Aorta (tissue), 5 donors: ENCODE measurements around the gene TMEM147. TPM values are rescaled to one million over a fixed set of nuclear protein-coding genes. Genes with fewer than 3 reads are reported as not detected.

ENCODE experiments used
- ATAC-seq: fragments of 200-7000 bp; cut with Tn5 transposase; one replicate; pipeline ENCODE4 v1.9.1; 2022; ENCODE audit warnings: moderate library complexity; ENCODE audit not compliant: low FRiP score
- DNase-seq, 2 donors: peaks; one replicate each; pipeline ENCODE4 v3.0.0-alpha.2; 2020
- H3K27ac ChIP-seq, 2 donors: one replicate each; pipeline ENCODE4 v1.5.1; 2013; ENCODE audit warnings: low read length in 2 of 2, mild to moderate bottlenecking in 2 of 2, moderate library complexity in 2 of 2, control low read depth in 1 of 2, inconsistent platforms in 1 of 2, low read depth in 1 of 2
- H3K27me3 ChIP-seq, 2 donors: one replicate each; pipeline ENCODE4 v1.6.1; 2013; ENCODE audit warnings: control low read depth in 1 of 2, low read length in 1 of 2, mild to moderate bottlenecking in 1 of 2, moderate library complexity in 1 of 2; ENCODE audit not compliant: insufficient read depth in 2 of 2, control insufficient read depth in 1 of 2
- H3K36me3 ChIP-seq, 2 donors: one replicate each; pipeline ENCODE4 v1.6.1; 2013; ENCODE audit warnings: control low read depth in 1 of 2, low read length in 1 of 2, mild to moderate bottlenecking in 1 of 2; ENCODE audit not compliant: insufficient read depth in 2 of 2, control insufficient read depth in 1 of 2
- H3K4me1 ChIP-seq, 2 donors: one replicate each; pipeline ENCODE4 v1.6.1; 2013; ENCODE audit warnings: low read length in 2 of 2, control low read depth in 1 of 2, mild to moderate bottlenecking in 1 of 2, moderate library complexity in 1 of 2; ENCODE audit not compliant: insufficient read depth in 2 of 2, control insufficient read depth in 1 of 2
- H3K4me3 ChIP-seq, 2 donors: one replicate each; pipeline ENCODE4 v1.5.1; 2013; ENCODE audit warnings: low read length in 2 of 2, control low read depth in 1 of 2, mild to moderate bottlenecking in 1 of 2
- H3K9me3 ChIP-seq: one replicate; pipeline ENCODE4 v1.6.1; 2013; ENCODE audit warnings: mild to moderate bottlenecking, low read length; ENCODE audit not compliant: control insufficient read depth
- WGBS, 2 donors: extraction: QIAGEN DNeasy Blood & Tissue Kit; methylation state at CpG; one replicate each; pipeline ENCODE4 v1.1.7; 2013; 5-methylcytosine and 5-hydroxymethylcytosine counted together
- intact Hi-C, 2 donors: fragments of 100-400 bp; cut with DNase I; formaldehyde crosslinking; loops; one replicate each; pipeline versions ENCODE4 v1.14.2 to v1.15.0; 2022
- polyA plus RNA-seq, 2 donors: library from polyadenylated mRNA; stranded (reverse); fragments of 200-250 nt; gene quantifications; one replicate each; pipeline ENCODE4 v1.2.3, GENCODE V29; 2013
- total RNA-seq, 2 donors: library from RNA; stranded (reverse); fragmentation: NEBNext Ultra II Directional; extraction: Animal tissue kit (Norgen Biotek cat#: 25700); gene quantifications; one replicate each; pipeline ENCODE4 v1.2.1, GENCODE V29; 2021
- donor health status: healthy with polysubstance abuse.
- donor health status: Bipolar disorder and iron deficiency.
- donor health status: DM: no; HTN: no; CAD: no.
- donor health status: DM: no; HTN: no; CAD: no.
- donor health status: DM: yes; HTN: yes; CAD: no.

The TMEM147 gene
- total and polyA plus RNA-seq, 4 donors: 48.0 to 123 (median 69.1) TPM

GRCh38 chr19:35528218-35529038, 17.0 kb upstream of the TMEM147 start, which contains the start of gene SBSN:
TSS of gene SBSN (minus strand) at chr19:35528311. CDS start at chr19:35528281, 30 bp downstream.
- no peak for DNase-seq
- intact Hi-C loops: no loop called here
- ATAC-seq: no peak
- H3K27ac ChIP-seq: no peak within 1 kb of the TSS
- H3K4me3 ChIP-seq: no peak within 1 kb of the TSS
- H3K36me3 ChIP-seq: no peaks in the 10 kb centered on the region
- no peaks in the 10 kb centered on the region for H3K9me3 ChIP-seq
- H3K27me3 ChIP-seq: no peaks in the 10 kb centered on the region
- 70 to 76% methylated on average over 11 of the region's 11 CpGs for WGBS, 2 donors
- no peaks in the 10 kb centered on the region for H3K4me1 ChIP-seq

GRCh38 chr19:35529241-35530218, 15.9 kb upstream of the TMEM147 start:
- Histone ChIP-seq H3K36me3 (no peaks in the 10 kb centered on the region), H3K4me1 (no peaks in the 10 kb centered on the region), H3K9me3 (no peaks in the 10 kb centered on the region), H3K4me3 (no peak overlapping the region), H3K27ac (no peak overlapping the region), H3K27me3 (no peaks in the 10 kb centered on the region)
- 63 to 71% methylated on average over 19 of the region's 19 CpGs for WGBS, 2 donors
- ATAC-seq (no peak), DNase-seq (no peak)
- intact Hi-C loops: no loop called here

- ATAC-seq: no peak
- intact Hi-C loops: no loop called here
- Histone ChIP-seq H3K27ac (no peak overlapping the region), H3K4me1 (no peaks in the 10 kb centered on the region), H3K36me3 (no peaks in the 10 kb centered on the region), H3K4me3 (no peak overlapping the region), H3K27me3 (no peaks in the 10 kb centered on the region), H3K9me3 (no peaks in the 10 kb centered on the region)
- DNase-seq: no peak
- 47 to 52% methylated on average over 6 of the region's 6 CpGs for WGBS, 2 donors
Measured at GRCh38 chr19:35531291-35531690, 14.1 kb upstream of the TMEM147 start.

- H3K9me3 ChIP-seq: no peaks in the 10 kb centered on the region
- WGBS, 2 donors: 23 to 27% methylated on average over 35 to 39 of the region's 39 CpGs
- no peaks in the 10 kb centered on the region for H3K4me1 ChIP-seq
- no peak for DNase-seq
- no peaks in the 10 kb centered on the region for H3K27me3 ChIP-seq
- intact Hi-C loops: no loop called here
- no peak within 1 kb of the TSS for H3K4me3 ChIP-seq
- no peaks in the 10 kb centered on the region for H3K36me3 ChIP-seq
- no peak for ATAC-seq
- H3K27ac ChIP-seq: no peak within 1 kb of the TSS
Measured at GRCh38 chr19:35533201-35533821, 12.1 kb upstream of the TMEM147 start, which contains the start of gene GAPDHS. TSS of gene GAPDHS (plus strand) at chr19:35533456. CDS start at chr19:35533528, 72 bp downstream.

- Histone ChIP-seq H3K4me1 (no peaks in the 10 kb centered on the region), H3K4me3 (no peak overlapping the region), H3K27me3 (no peaks in the 10 kb centered on the region), H3K36me3 (no peaks in the 10 kb centered on the region), H3K9me3 (no peaks in the 10 kb centered on the region), H3K27ac (no peak overlapping the region)
- intact Hi-C loops: no loop called here
- WGBS, 2 donors: 2 to 4% methylated on average over 27 to 30 of the region's 30 CpGs
- DNase-seq (peak in 1 of 2 donors; percentile 67), ATAC-seq (peak; percentile 44)
Measured at GRCh38 chr19:35533822-35534392, 11.5 kb upstream of the TMEM147 start.

- intact Hi-C loops: no loop called here
- WGBS, 2 donors: 59 to 60% methylated on average over 10 of the region's 10 CpGs
- Histone ChIP-seq H3K36me3 (no peaks in the 10 kb centered on the region), H3K9me3 (no peaks in the 10 kb centered on the region), H3K27me3 (no peaks in the 10 kb centered on the region), H3K4me1 (no peaks in the 10 kb centered on the region), H3K4me3 (no peak overlapping the region), H3K27ac (no peak overlapping the region)
- DNase-seq (no peak), ATAC-seq (no peak)
Measured at GRCh38 chr19:35534803-35535480, 10.5 kb upstream of the TMEM147 start.

- H3K36me3 ChIP-seq: no peaks in the 10 kb centered on the region
- intact Hi-C loops: no loop called here
- H3K9me3 ChIP-seq: no peaks in the 10 kb centered on the region
- DNase-seq: no peak
- no peaks in the 10 kb centered on the region for H3K27me3 ChIP-seq
- H3K4me1 ChIP-seq: no peaks in the 10 kb centered on the region
- H3K4me3 ChIP-seq: no peak overlapping the region
- ATAC-seq: no peak
- 71 to 74% methylated on average over 6 of the region's 6 CpGs for WGBS, 2 donors
- H3K27ac ChIP-seq: no peak overlapping the region
Measured at GRCh38 chr19:35539314-35539713, 6.1 kb upstream of the TMEM147 start.

- no peak overlapping the region for H3K27ac ChIP-seq
- intact Hi-C loops: no loop called here
- no peak overlapping the region for H3K4me3 ChIP-seq
- DNase-seq: no peak
- 89 to 92% methylated on average over 12 of the region's 12 CpGs for WGBS, 2 donors
- ATAC-seq: no peak
- no peaks in the 10 kb centered on the region for H3K9me3 ChIP-seq
- H3K27me3 ChIP-seq: no peaks in the 10 kb centered on the region
- no peaks in the 10 kb centered on the region for H3K4me1 ChIP-seq
- no peaks in the 10 kb centered on the region for H3K36me3 ChIP-seq
Measured at GRCh38 chr19:35539850-35540249, 5.6 kb upstream of the TMEM147 start.
